Right atrium auricular region (tissue), 2 donors: ENCODE results near the gene CYP2S1. TPM values are rescaled to one million over a fixed set of nuclear protein-coding genes. Genes with fewer than 3 reads are reported as not detected.
"Not testable (repeated sequence)": the region's sequence is repeated elsewhere in the genome, so short reads cannot be mapped to it uniquely, and the experiment has no call there.

Experiments used
- DNase-seq: peaks from one replicate; pipeline ENCODE4 v3.0.0-alpha.2; 2019; ENCODE audit warnings: low spot score
- H3K27ac ChIP-seq, 2 donors: fragments of 200-600 bp; sonication (generic); 1 replicate in 1 of 2; 2 replicates in 1 of 2; pipeline ENCODE4 v1.5.1; 2016 to 2019
- H3K27me3 ChIP-seq, 2 donors: fragments of 200-600 bp; sonication (generic); one replicate each; pipeline versions ENCODE4 v1.5.1 to v1.6.0; 2017 to 2019
- H3K36me3 ChIP-seq: fragments of 200-600 bp; sonication (generic); one replicate; pipeline ENCODE4 v1.5.1; 2016
- H3K4me1 ChIP-seq, 2 donors: fragments of 200-600 bp; sonication (generic); one replicate each; pipeline versions ENCODE4 v1.5.1 to v1.6.0; 2017 to 2019
- H3K4me3 ChIP-seq, 2 donors: fragments of 200-600 bp; sonication (generic); 1 replicate in 1 of 2; 2 replicates in 1 of 2; pipeline ENCODE4 v1.5.1; 2017 to 2019; ENCODE audit warnings: mild to moderate bottlenecking in 1 of 2, moderate library complexity in 1 of 2
- H3K9me3 ChIP-seq, 2 donors: fragments of 200-600 bp; sonication (generic); one replicate each; pipeline ENCODE4 v1.5.1; 2019
- total RNA-seq, 2 donors: library from RNA; depleted of rRNA; stranded (reverse); fragments of >200 nt; gene quantifications; one replicate each; pipeline ENCODE4 v1.1.0, GENCODE V29; 2016
- TF ChIP-seq, protein P1 (sequence below), 2 donors: fragments of 200-600 bp; sonication (generic); IDR thresholded peaks; one replicate each; pipeline ENCODE4 v1.5.1; 2019; ENCODE audit warnings: antibody characterized with exemption in 2 of 2

Gene CYP2S1, protein sequence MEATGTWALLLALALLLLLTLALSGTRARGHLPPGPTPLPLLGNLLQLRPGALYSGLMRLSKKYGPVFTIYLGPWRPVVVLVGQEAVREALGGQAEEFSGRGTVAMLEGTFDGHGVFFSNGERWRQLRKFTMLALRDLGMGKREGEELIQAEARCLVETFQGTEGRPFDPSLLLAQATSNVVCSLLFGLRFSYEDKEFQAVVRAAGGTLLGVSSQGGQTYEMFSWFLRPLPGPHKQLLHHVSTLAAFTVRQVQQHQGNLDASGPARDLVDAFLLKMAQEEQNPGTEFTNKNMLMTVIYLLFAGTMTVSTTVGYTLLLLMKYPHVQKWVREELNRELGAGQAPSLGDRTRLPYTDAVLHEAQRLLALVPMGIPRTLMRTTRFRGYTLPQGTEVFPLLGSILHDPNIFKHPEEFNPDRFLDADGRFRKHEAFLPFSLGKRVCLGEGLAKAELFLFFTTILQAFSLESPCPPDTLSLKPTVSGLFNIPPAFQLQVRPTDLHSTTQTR
- total RNA-seq: 1 to 10 TPM in 1 of 2 donors, under 1 TPM in 1; 0.59 to 1.6 TPM

DNA sequence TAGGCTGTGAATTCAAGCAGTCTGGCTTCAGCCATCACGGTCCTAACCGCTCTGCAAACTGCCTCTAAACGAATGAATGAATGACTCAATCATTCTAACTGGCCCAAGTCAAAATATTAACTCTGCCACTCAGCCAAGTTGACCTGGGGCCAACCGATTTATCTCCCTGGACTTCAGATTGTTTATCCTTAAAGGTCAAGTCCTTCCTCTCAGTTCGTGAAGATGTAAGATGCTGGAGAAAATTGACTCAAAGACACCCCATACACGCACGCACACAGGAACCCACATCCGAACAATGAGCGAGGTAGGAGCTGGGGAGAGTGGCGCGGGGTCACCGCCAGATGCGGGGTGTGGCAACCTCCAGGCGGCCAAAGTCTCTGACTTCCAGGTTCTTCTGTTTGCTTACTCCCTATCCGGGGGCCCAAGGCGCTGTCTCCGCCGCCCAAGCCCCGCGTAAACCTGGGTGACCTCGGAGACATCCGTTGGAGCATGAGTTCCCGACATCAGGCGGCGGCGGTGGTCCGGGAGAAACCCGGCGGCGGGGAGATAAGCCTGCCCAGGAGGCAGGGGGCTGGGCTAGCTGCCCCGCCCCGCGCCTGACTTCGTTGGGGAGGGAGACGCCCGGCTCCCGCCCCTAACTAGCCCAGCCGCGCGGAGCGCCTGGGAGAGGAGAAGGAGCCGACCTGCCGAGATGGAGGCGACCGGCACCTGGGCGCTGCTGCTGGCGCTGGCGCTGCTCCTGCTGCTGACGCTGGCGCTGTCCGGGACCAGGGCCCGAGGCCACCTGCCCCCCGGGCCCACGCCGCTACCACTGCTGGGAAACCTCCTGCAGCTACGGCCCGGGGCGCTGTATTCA, at the start of gene CYP2S1:
Gene CYP2S1, plus strand, starts transcription at position 646 of the 856 bp plus-strand sequence. Its CDS starts 46 bp downstream, at position 692.
- peak within 1 kb of the TSS in 1 of 2 donors; percentile 37 for H3K4me3 ChIP-seq
- H3K4me1 ChIP-seq: peaks cover 0 to 12% of the 10 kb centered on the region in 2 donors
- no peak for DNase-seq
- peaks cover 0 to 18% of the 10 kb centered on the region in 2 donors for H3K27me3 ChIP-seq
- TF ChIP-seq, protein P1, sequence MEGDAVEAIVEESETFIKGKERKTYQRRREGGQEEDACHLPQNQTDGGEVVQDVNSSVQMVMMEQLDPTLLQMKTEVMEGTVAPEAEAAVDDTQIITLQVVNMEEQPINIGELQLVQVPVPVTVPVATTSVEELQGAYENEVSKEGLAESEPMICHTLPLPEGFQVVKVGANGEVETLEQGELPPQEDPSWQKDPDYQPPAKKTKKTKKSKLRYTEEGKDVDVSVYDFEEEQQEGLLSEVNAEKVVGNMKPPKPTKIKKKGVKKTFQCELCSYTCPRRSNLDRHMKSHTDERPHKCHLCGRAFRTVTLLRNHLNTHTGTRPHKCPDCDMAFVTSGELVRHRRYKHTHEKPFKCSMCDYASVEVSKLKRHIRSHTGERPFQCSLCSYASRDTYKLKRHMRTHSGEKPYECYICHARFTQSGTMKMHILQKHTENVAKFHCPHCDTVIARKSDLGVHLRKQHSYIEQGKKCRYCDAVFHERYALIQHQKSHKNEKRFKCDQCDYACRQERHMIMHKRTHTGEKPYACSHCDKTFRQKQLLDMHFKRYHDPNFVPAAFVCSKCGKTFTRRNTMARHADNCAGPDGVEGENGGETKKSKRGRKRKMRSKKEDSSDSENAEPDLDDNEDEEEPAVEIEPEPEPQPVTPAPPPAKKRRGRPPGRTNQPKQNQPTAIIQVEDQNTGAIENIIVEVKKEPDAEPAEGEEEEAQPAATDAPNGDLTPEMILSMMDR (IDR thresholded peaks at IDR 0.05): no peak
- no peaks in the 10 kb centered on the region for H3K36me3 ChIP-seq
- H3K27ac ChIP-seq: no peak within 1 kb of the TSS
- H3K9me3 ChIP-seq: no peaks in the 10 kb centered on the region

DNA sequence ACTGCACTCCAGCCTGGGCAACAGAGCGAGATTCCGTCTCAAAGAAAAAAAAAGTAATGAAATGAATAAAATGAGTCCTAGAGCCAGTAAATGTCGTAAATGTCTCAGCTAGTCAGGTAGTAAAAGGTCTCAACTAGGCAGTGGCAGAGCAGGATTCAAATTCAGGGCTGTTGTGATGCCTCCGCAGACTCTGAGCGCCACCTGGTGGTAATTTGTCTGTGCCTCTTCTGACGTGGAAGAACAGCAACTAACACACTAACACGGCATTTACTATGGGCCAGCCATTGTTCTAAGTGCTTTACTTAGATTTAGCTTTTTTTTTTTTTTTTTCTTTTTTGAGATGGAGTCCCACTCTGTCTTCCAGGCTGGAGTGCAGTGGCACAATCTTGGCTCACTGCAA, 48.6 kb upstream of the CYP2S1 start:
- TF ChIP-seq, protein P1 (IDR thresholded peaks at IDR 0.05): peak; percentile 66 to 84
- no peaks in the 10 kb centered on the region for H3K36me3 ChIP-seq
- no peaks in the 10 kb centered on the region for H3K9me3 ChIP-seq
- DNase-seq: peak; percentile 76
- H3K4me1 ChIP-seq: no peaks in the 10 kb centered on the region
- H3K27ac ChIP-seq: no peak overlapping the region
- no peaks in the 10 kb centered on the region for H3K27me3 ChIP-seq
- H3K4me3 ChIP-seq: no peak overlapping the region

DNA sequence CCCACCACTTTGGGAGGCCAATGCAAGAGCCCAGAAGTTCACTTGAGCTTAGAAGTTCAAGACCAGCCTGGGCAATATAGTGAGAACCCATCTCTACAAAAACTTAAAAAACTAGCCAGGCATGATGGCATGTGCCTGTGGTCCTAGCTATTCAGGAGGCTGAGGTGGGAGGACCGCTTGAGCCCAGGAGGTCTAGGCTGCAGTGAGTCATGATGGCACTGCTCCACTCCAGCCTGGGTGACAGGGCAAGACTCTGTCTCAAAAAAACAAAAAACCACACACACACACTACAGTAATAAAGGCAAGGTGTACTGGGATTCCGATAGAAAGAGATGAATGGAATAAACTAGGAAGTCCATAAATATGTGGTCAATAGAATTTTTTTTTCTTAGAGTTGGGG, 43.2 kb upstream of the CYP2S1 start:
- no peaks in the 10 kb centered on the region for H3K27me3 ChIP-seq
- H3K36me3 ChIP-seq: no peaks in the 10 kb centered on the region
- no peaks in the 10 kb centered on the region for H3K9me3 ChIP-seq
- H3K27ac ChIP-seq: no peak overlapping the region
- TF ChIP-seq, protein P1 (IDR thresholded peaks at IDR 0.05): no peak
- DNase-seq: no peak
- no peaks in the 10 kb centered on the region for H3K4me1 ChIP-seq
- H3K4me3 ChIP-seq: no peak overlapping the region

DNA sequence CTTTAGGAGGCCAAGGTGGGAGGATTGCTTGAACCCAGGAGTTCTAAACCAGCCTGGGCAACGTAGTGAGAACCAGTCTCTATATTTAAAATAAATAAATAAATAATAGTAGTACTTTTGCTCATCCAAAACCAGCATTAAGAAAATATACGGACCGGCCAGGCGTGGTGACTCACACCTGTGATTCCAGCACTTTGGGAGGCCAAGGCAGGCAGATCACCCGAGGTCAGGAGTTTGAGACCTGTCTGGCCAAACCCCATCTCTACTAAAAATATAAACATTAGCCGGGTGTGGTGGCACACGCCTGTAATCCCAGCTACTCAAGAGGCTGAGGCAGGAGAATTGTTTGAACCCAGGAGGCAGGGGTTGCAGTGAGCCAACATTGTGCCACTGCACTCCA, 42.0 kb upstream of the CYP2S1 start:
- not testable (repeated sequence) for H3K27me3 ChIP-seq, DNase-seq, H3K27ac ChIP-seq, H3K9me3 ChIP-seq, H3K36me3 ChIP-seq, H3K4me3 ChIP-seq, H3K4me1 ChIP-seq

DNA sequence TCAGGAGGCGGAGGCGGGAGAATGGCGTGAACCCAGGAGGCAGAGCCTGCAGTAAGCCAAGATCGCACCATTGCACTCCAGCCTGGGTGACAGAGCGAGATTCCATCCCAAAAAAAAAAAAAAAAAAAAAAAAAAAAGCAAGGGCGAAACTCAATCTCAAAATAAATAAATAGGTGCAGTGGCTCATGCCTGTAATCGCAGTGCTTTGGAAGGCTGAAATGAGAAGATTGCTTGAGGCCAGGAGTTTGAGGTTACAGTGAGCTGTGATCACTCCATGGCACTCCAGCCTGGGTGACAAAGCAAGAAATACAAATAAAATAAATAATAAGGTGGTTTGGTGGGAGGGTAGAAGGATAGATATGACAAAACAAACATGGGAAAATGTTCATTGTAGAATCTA, 39.0 kb upstream of the CYP2S1 start:
- no peaks in the 10 kb centered on the region for H3K27me3 ChIP-seq
- DNase-seq: no peak
- no peak overlapping the region for H3K27ac ChIP-seq
- no peaks in the 10 kb centered on the region for H3K36me3 ChIP-seq
- H3K4me3 ChIP-seq: no peak overlapping the region
- H3K4me1 ChIP-seq: no peaks in the 10 kb centered on the region
- peaks cover 0 to 11% of the 10 kb centered on the region in 2 donors for H3K9me3 ChIP-seq
- TF ChIP-seq, protein P1 (IDR thresholded peaks at IDR 0.05): no peak

DNA sequence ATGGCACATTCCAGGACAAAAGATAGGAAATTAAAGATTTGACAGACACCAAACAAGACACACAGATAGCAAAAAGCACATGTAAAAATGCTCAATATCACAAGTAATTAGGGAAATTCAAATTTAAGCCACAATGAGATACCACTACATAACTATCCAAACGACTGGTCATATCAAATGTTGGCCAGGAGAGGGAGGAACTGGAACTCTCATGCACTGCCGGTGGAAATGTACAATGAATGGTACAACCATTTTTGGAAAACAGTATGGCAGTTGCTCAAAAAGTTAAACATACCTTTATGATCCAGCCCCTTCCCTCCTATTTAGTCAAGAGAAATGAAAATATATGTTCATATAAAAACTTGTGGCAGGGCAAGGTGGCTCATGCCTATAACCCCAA, 36.8 kb upstream of the CYP2S1 start:
- no peaks in the 10 kb centered on the region for H3K4me1 ChIP-seq
- no peak overlapping the region for H3K4me3 ChIP-seq
- DNase-seq: no peak
- H3K27ac ChIP-seq: no peak overlapping the region
- H3K36me3 ChIP-seq: no peaks in the 10 kb centered on the region
- H3K27me3 ChIP-seq: no peaks in the 10 kb centered on the region
- H3K9me3 ChIP-seq: peaks cover 0 to 11% of the 10 kb centered on the region in 2 donors
- TF ChIP-seq, protein P1 (IDR thresholded peaks at IDR 0.05): no peak
